Measurements from ENCODE around the gene TPGS2.

- TF ChIP-seq CTCF (IDR thresholded peaks at IDR 0.05; ENCODE audit: low read length), result no peak
- no peak for TF ChIP-seq EZH2 (optimal IDR thresholded peaks at IDR 0.05; ENCODE audit: low read depth, low read length)
These were observed 28.0 kb upstream of the TPGS2 start for GRCh38 chr18:36856815-36857214.
